ENCODE data around the gene SH3BGRL3. TPM values are rescaled to one million over a fixed set of nuclear protein-coding genes. Genes with fewer than 3 reads are reported as not detected.

SH3BGRL3 gene
- total and polyA plus RNA-seq, 7 donors = 32.9 to 575 (median 41.5) TPM

- Histone ChIP-seq H3K4me1 (peaks cover 0 to 35% (median 28%) of the 10 kb centered on the region in 4 donors), H3K27ac (peak overlapping the region; percentile 10 to 60 (median 36)), H3K4me3 (no peak overlapping the region), H3K27me3 (no peaks in the 10 kb centered on the region), H3K36me3 (no peaks in the 10 kb centered on the region), H3K9me3 (no peaks in the 10 kb centered on the region)
- DNase-seq = no peak
- TF ChIP-seq POLR2AphosphoS5 (IDR thresholded peaks at IDR 0.05) (no peak), EP300 (IDR thresholded peaks at IDR 0.05) (no peak), CTCF (IDR thresholded peaks at IDR 0.05) (no peak), POLR2A (IDR thresholded peaks at IDR 0.05) (no peak)
- WGBS, 2 donors = 85 to 86% methylated on average over 2 of the region's 2 CpGs
- intact Hi-C loops (cut with DNase I) = no loop called here
These were observed 6.2 kb downstream of the SH3BGRL3 start for GRCh38 chr1:26286064-26286416.

- DNase-seq = peak; percentile 92
- Histone ChIP-seq H3K36me3 (no peaks in the 10 kb centered on the region), H3K27me3 (no peaks in the 10 kb centered on the region), H3K9me3 (no peaks in the 10 kb centered on the region), H3K4me1 (peaks cover 0 to 23% (median 18%) of the 10 kb centered on the region in 4 donors), H3K27ac (peak overlapping the region; percentile 10 to 60 (median 52)), H3K4me3 (no peak overlapping the region)
- WGBS, 2 donors = 34 to 79% methylated on average over 8 of the region's 8 CpGs
- peak; percentile 18 to 68 (median 62) for TF ChIP-seq POLR2AphosphoS5 (IDR thresholded peaks at IDR 0.05)
- no peak for TF ChIP-seq POLR2A (IDR thresholded peaks at IDR 0.05)
- TF ChIP-seq CTCF (IDR thresholded peaks at IDR 0.05) = no peak
- TF ChIP-seq EP300 (IDR thresholded peaks at IDR 0.05) = no peak
- intact Hi-C loops (cut with DNase I) = no loop called here
These were observed 7.3 kb downstream of the SH3BGRL3 start for GRCh38 chr1:26287033-26287711.

GRCh38 chr1:26287811-26288210 is 7.9 kb downstream of the SH3BGRL3 start:
- no peaks in the 10 kb centered on the region for H3K9me3 ChIP-seq
- DNase-seq = no peak
- H3K27me3 ChIP-seq = no peaks in the 10 kb centered on the region
- peaks cover 0 to 18% (median 16%) of the 10 kb centered on the region in 4 donors for H3K4me1 ChIP-seq
- no peaks in the 10 kb centered on the region for H3K36me3 ChIP-seq
- H3K27ac ChIP-seq = peak overlapping the region; percentile 10 to 60 (median 52)
- intact Hi-C loops (cut with DNase I) = no loop called here
- H3K4me3 ChIP-seq = no peak overlapping the region
- WGBS, 2 donors = 59 to 90% methylated on average over 5 of the region's 5 CpGs
- no peak for TF ChIP-seq EP300 (IDR thresholded peaks at IDR 0.05)
- TF ChIP-seq POLR2AphosphoS5 (IDR thresholded peaks at IDR 0.05) = no peak
- TF ChIP-seq CTCF (IDR thresholded peaks at IDR 0.05) = no peak
- TF ChIP-seq POLR2A (IDR thresholded peaks at IDR 0.05) = no peak

- Histone ChIP-seq H3K9me3 (no peaks in the 10 kb centered on the region), H3K27me3 (no peaks in the 10 kb centered on the region), H3K36me3 (no peaks in the 10 kb centered on the region), H3K27ac (peak overlapping the region; percentile 10 to 60 (median 52)), H3K4me3 (no peak overlapping the region), H3K4me1 (peaks cover 0 to 18% (median 15%) of the 10 kb centered on the region in 4 donors)
- TF ChIP-seq EP300 (IDR thresholded peaks at IDR 0.05) = no peak
- TF ChIP-seq CTCF (IDR thresholded peaks at IDR 0.05) = no peak
- no peak for TF ChIP-seq POLR2AphosphoS5 (IDR thresholded peaks at IDR 0.05)
- TF ChIP-seq POLR2A (IDR thresholded peaks at IDR 0.05) = no peak
- WGBS, 2 donors = 35 to 38% methylated on average over 5 of the region's 5 CpGs
- DNase-seq = no peak
- intact Hi-C loops (cut with DNase I) = no loop called here
These were observed 8.5 kb downstream of the SH3BGRL3 start for GRCh38 chr1:26288311-26288941.
